A549 (cell line): Measurements from ENCODE around the gene NPLOC4. TPM values are rescaled to one million over a fixed set of nuclear protein-coding genes. Genes with fewer than 3 reads are reported as not detected.

ENCODE experiments used
- ATAC-seq, 2 experiments: fragments of 200-7000 bp in 1 of 2; fragments of >200 bp in 1 of 2; cut with Nextera tagmentation in 1 of 2; cut with Tn5 transposase in 1 of 2; 3 replicates each; pipeline versions ENCODE4 v1.8.0 to v1.9.1; 2018 to 2020; ENCODE audit warnings: mild to moderate bottlenecking in 1 of 2, moderate library complexity in 1 of 2
- CTCF ChIA-PET: fragments of 300-600 bp; sonication (Branson Sonifier 250); formaldehyde crosslinking; extraction: SDS; loops from one replicate; lab custom pipeline; 2021; ENCODE audit warnings: antibody characterized with exemption, inconsistent platforms; lab: Yijun Ruan, JAX
- POLR2A ChIA-PET: fragments of 350-600 bp; formaldehyde crosslinking; extraction: SDS; loops from one replicate; lab custom pipeline; 2021; ENCODE audit warnings: antibody characterized with exemption, inconsistent platforms; lab: Yijun Ruan, JAX
- DNase-seq, 2 experiments: peaks; one replicate each; pipeline versions ENCODE4 v3.0.0 to v3.0.0-alpha.2; 2011 to 2016; ENCODE audit warnings: low read depth in 1 of 2, low spot score in 1 of 2
- FAIRE-seq: peaks from 2 replicates; lab custom pipeline; 2011; peaks lifted over from hg19 to GRCh38; lab: Jason Lieb, UNC
- H3K27ac ChIP-seq, 2 experiments: fragments of >200 bp; sonication (Bioruptor Twin); formaldehyde crosslinking; 3 replicates each; pipeline ENCODE4 v1.5.1; 2016 to 2017
- H3K4me1 ChIP-seq: fragments of >200 bp; sonication (Bioruptor Twin); formaldehyde crosslinking; 3 replicates; pipeline ENCODE4 v1.6.1; 2016
- H3K4me2 ChIP-seq: fragments of >200 bp; sonication (Bioruptor Twin); formaldehyde crosslinking; 3 replicates; pipeline ENCODE4 v1.6.1; 2016
- H3K4me3 ChIP-seq: fragments of >200 bp; sonication (Bioruptor Twin); formaldehyde crosslinking; 3 replicates; pipeline ENCODE4 v1.5.1; 2016
- H3K9me3 ChIP-seq: fragments of >200 bp; sonication (Bioruptor Twin); formaldehyde crosslinking; 3 replicates; pipeline ENCODE4 v1.6.1; 2016
- ATOH8 ChIP-seq: fragments of 250-450 bp; sonication (Bioruptor Pico); IDR thresholded peaks from 2 replicates; pipeline ENCODE4 v1.5.0; 2020; ENCODE audit warnings: low read depth, mild to moderate bottlenecking, moderate library complexity
- BCL3 ChIP-seq: fragments of >200 bp; sonication (Bioruptor Twin); formaldehyde crosslinking; IDR thresholded peaks from 3 replicates; pipeline ENCODE4 v1.6.1; 2016
- CEBPB ChIP-seq, 2 experiments: fragments of >200 bp in 1 of 2; sonication (Bioruptor Twin) in 1 of 2; formaldehyde crosslinking in 1 of 2; IDR thresholded peaks; 2 replicates each; pipeline ENCODE4 v1.6.1; 2012 to 2016
- E2F6 ChIP-seq: IDR thresholded peaks from 2 replicates; pipeline ENCODE4 v1.6.1; 2012; ENCODE audit warnings: low read depth, borderline replicate concordance
- EP300 ChIP-seq, 2 experiments: fragments of >200 bp; sonication (Bioruptor Twin); formaldehyde crosslinking; IDR thresholded peaks; 2 replicates in 1 of 2; 3 replicates in 1 of 2; pipeline ENCODE4 v1.6.1; 2016 to 2017
- ESRRA ChIP-seq: fragments of 150-350 bp; IDR thresholded peaks from 2 replicates; pipeline ENCODE4 v1.6.1; 2014; ENCODE audit warnings: mild to moderate bottlenecking, low read length, borderline replicate concordance
- FOSL2 ChIP-seq, 2 experiments: fragments of 450-650 bp in 1 of 2; fragments of >200 bp in 1 of 2; sonication (Bioruptor Twin) in 1 of 2; formaldehyde crosslinking; IDR thresholded peaks; 2 replicates each; pipeline versions ENCODE4 v1.5.0 to v1.6.1; 2016 to 2020; ENCODE audit warnings: mild to moderate bottlenecking in 1 of 2, moderate library complexity in 1 of 2
- FOXS1 ChIP-seq: fragments of 250-450 bp; sonication (Bioruptor Pico); IDR thresholded peaks from 2 replicates; pipeline ENCODE4 v1.5.0; 2020; ENCODE audit warnings: mild to moderate bottlenecking, moderate library complexity
- GATA3 ChIP-seq: IDR thresholded peaks from 2 replicates; pipeline ENCODE4 v1.6.1; 2012; ENCODE audit warnings: borderline replicate concordance
- HOXA7 ChIP-seq: fragments of 250-450 bp; sonication (Bioruptor Pico); IDR thresholded peaks from 2 replicates; pipeline ENCODE4 v1.5.0; 2020; ENCODE audit warnings: mild to moderate bottlenecking, moderate library complexity
- JUN ChIP-seq, 2 experiments: fragments of >200 bp; sonication (Bioruptor Twin); formaldehyde crosslinking; IDR thresholded peaks; 2 replicates in 1 of 2; 3 replicates in 1 of 2; pipeline ENCODE4 v1.6.1; 2016 to 2017
- KDM5A ChIP-seq: fragments of 200-600 bp; sonication (generic); IDR thresholded peaks from 2 replicates; pipeline ENCODE4 v1.6.1; 2016; ENCODE audit warnings: antibody characterized with exemption, mild to moderate bottlenecking
- MAFK ChIP-seq: fragments of 450-650 bp; IDR thresholded peaks from 2 replicates; pipeline ENCODE4 v1.6.1; 2014; ENCODE audit not compliant: partially characterized antibody
- MAX ChIP-seq: IDR thresholded peaks from 2 replicates; pipeline ENCODE4 v1.6.1; 2012
- MAZ ChIP-seq: fragments of 150-350 bp; IDR thresholded peaks from 2 replicates; pipeline ENCODE4 v1.6.1; 2014; ENCODE audit warnings: antibody characterized with exemption, low read depth, low read length, borderline replicate concordance
- MYC ChIP-seq: IDR thresholded peaks from 2 replicates; pipeline ENCODE4 v1.6.1; 2012; ENCODE audit warnings: mild to moderate bottlenecking, inconsistent platforms, low read length, improper control_type of control experiment, borderline replicate concordance
- NPAS2 ChIP-seq: fragments of 250-450 bp; sonication (Bioruptor Pico); IDR thresholded peaks from 2 replicates; pipeline ENCODE4 v1.8.0; 2022; ENCODE audit warnings: mild to moderate bottlenecking, moderate library complexity, borderline replicate concordance
- PBX3 ChIP-seq: IDR thresholded peaks from 2 replicates; pipeline ENCODE4 v1.6.1; 2012
- POLR2A ChIP-seq: IDR thresholded peaks from 2 replicates; pipeline ENCODE4 v1.6.1; 2012; ENCODE audit warnings: mild to moderate bottlenecking, low read length
- RARB ChIP-seq: fragments of 250-450 bp; sonication (Bioruptor Pico); IDR thresholded peaks from 2 replicates; pipeline ENCODE4 v1.8.0; 2021; ENCODE audit warnings: mild to moderate bottlenecking, moderate library complexity
- RNF2 ChIP-seq: fragments of 200-600 bp; sonication (generic); IDR thresholded peaks from 2 replicates; pipeline ENCODE4 v1.6.1; 2016; ENCODE audit warnings: low read depth, mild to moderate bottlenecking, antibody characterized with exemption, moderate library complexity, borderline replicate concordance
- SMC3 ChIP-seq: fragments of >200 bp; sonication (Bioruptor Twin); formaldehyde crosslinking; IDR thresholded peaks from 3 replicates; pipeline ENCODE4 v1.6.1; 2018; ENCODE audit warnings: inconsistent platforms
- TFCP2L1 ChIP-seq: fragments of 250-450 bp; sonication (Bioruptor Pico); IDR thresholded peaks from 2 replicates; pipeline ENCODE4 v1.5.0; 2021; ENCODE audit warnings: mild to moderate bottlenecking
- USF2 ChIP-seq: fragments of 450-650 bp; IDR thresholded peaks from 2 replicates; pipeline ENCODE4 v1.6.1; 2014; ENCODE audit warnings: antibody characterized with exemption
- ZFP36 ChIP-seq: fragments of 450-650 bp; IDR thresholded peaks from 2 replicates; pipeline ENCODE4 v1.6.1; 2014; ENCODE audit warnings: borderline replicate concordance; ENCODE audit not compliant: partially characterized antibody
- WGBS: methylation state at CpG from one replicate; pipeline ENCODE4 v1.1.6; 2017; ENCODE audit errors: missing lambda C conversion rate; 5-methylcytosine and 5-hydroxymethylcytosine counted together
- polyA plus RNA-seq, 4 experiments: library from polyadenylated mRNA; depleted of rRNA in 3 of 4; stranded (reverse); fragments of >200 nt; fragmentation: RNase III in 1 of 4; extraction: RNeasy Plus Mini Kit Qiagen cat#74134 plus additional on column Dnase treatment in 1 of 4; gene quantifications; 2 replicates in 3 of 4; 3 replicates in 1 of 4; pipeline ENCODE4 v1.2.3, GENCODE V29; 2011 to 2017

The NPLOC4 gene
- polyA plus RNA-seq, 2 of the 4 experiments (the other 2 are of a cell fraction) = 98.5 to 101 TPM

- peak overlapping the region; percentile 99 for H3K27ac ChIP-seq
- H3K9me3 ChIP-seq = no peaks in the 10 kb centered on the region
- DNase-seq (peak in 1 of 2 experiments; percentile 65), FAIRE-seq (no peak)
- H3K4me1 ChIP-seq = peaks cover 11% of the 10 kb centered on the region
- TF ChIP-seq POLR2A (peak; percentile 23; the same call in 1 of the 2 replicates), RNF2 (0 out of 2 replicates have a peak, but pooled peaks have one; percentile 30), GATA3 (0 out of 2 replicates have a peak, but pooled peaks have one; percentile 29), KDM5A (peak; percentile 5; the same call in 1 of the 2 replicates), JUN (IDR thresholded peaks at IDR 0.05) (peak in 1 of 2 experiments; percentile 4; a peak in 2 of 5 replicates), CEBPB (IDR thresholded peaks at IDR 0.05) (0 out of 4 replicates have a peak, but pooled peaks of 1 of the 2 experiments have one; percentile 2), USF2 (0 out of 2 replicates have a peak, but pooled peaks have one; percentile 3), FOSL2 (IDR thresholded peaks at IDR 0.05) (no peak), FOSL2 (CRISPR knock-in tag; IDR thresholded peaks at IDR 0.05) (no peak), RARB (CRISPR knock-in tag) (no peak), PBX3 (peak; percentile 22; the same call in 1 of the 2 replicates), ATOH8 (CRISPR knock-in tag) (no peak), BCL3 (peak; percentile 11; the same call in 1 of the 3 replicates), TFCP2L1 (CRISPR knock-in tag) (peak; percentile 28; the same call in 1 of the 2 replicates), E2F6 (peak; percentile 29; the same call in 1 of the 2 replicates)
- TF ChIP-seq, all 56 proteins: peak for 11
- Histone ChIP-seq H3K4me3 (peak overlapping the region; percentile 83), H3K4me2 (peak overlapping the region; percentile 82)
- ChIA-PET CTCF (interaction anchor here (0.7 to 3.4 kb wide), 9 partner anchors 7 to 258 kb away, joined by 3 to 18 read pairs (median 5); no protein-coding TSS in a partner anchor), POLR2A (interaction anchor here (0.6 to 2.1 kb wide), 3 partner anchors 11 to 90 kb away, joined by 3 to 7 read pairs (median 3); partner anchors contain the start of gene FAAP100)
- ATAC-seq = no peak
- WGBS = 2% methylated on average over 45 of the region's 48 CpGs
Measured at GRCh38 chr17:81510785-81511553, 125.9 kb downstream of the NPLOC4 start.

- Histone ChIP-seq H3K4me2 (peak overlapping the region; percentile 82), H3K27ac (peak overlapping the region; percentile 99), H3K4me3 (peak overlapping the region; percentile 83), H3K9me3 (no peaks in the 10 kb centered on the region), H3K4me1 (peaks cover 7% of the 10 kb centered on the region; the same call in 1 of the 3 replicates)
- ChIA-PET CTCF (interaction anchor here (0.7 to 4.9 kb wide), 12 partner anchors 8 to 257 kb away, joined by 3 to 34 read pairs (median 4); no protein-coding TSS in a partner anchor), POLR2A (interaction anchor here (1.4 to 2.4 kb wide), 3 partner anchors 42 to 115 kb away, joined by 3 to 7 read pairs (median 7); partner anchors contain the start of genes BAHCC1 and FAAP100)
- whole genome bisulfite sequencing = under 1% methylated on average over 22 of the region's 22 CpGs
- ATAC-seq = no peak
- FAIRE-seq = no peak
- peak in 1 of 2 experiments; percentile 53 for DNase-seq
- TF ChIP-seq ESRRA (no peak), MAX (0 out of 2 replicates have a peak, but pooled peaks have one; percentile 26), NPAS2 (no peak), MAFK (no peak), ZFP36 (no peak), HOXA7 (CRISPR knock-in tag) (peak; percentile 11; the same call in 1 of the 2 replicates), PBX3 (no peak), POLR2A (no peak), EP300 (IDR thresholded peaks at IDR 0.05) (0 out of 5 replicates have a peak, but pooled peaks of 1 of the 2 experiments have one; percentile 6), MYC (no peak), SMC3 (no peak), MAZ (no peak), FOXS1 (CRISPR knock-in tag) (no peak)
Measured at GRCh38 chr17:81509972-81510784, 126.7 kb downstream of the NPLOC4 start.
